GM12892 (cell line): ENCODE measurements around the gene PCDHGA1.

Experiments used
- DNase-seq: peaks from one replicate; pipeline ENCODE4 v3.0.0; 2011; ENCODE audit not compliant: insufficient read length
- FAIRE-seq: peaks from 2 replicates; lab custom pipeline; 2011; peaks lifted over from hg19 to GRCh38; lab: Jason Lieb, UNC
- POLR2A ChIP-seq: IDR thresholded peaks from 2 replicates; pipeline ENCODE4 v1.6.1; 2011; ENCODE audit warnings: low read depth, low read length, control low read depth
- POLR2AphosphoS5 ChIP-seq: IDR thresholded peaks from 2 replicates; pipeline ENCODE4 v1.6.1; 2011; ENCODE audit warnings: low read depth, low read length, control low read depth
- TAF1 ChIP-seq: IDR thresholded peaks from 2 replicates; pipeline ENCODE4 v1.6.1; 2011; ENCODE audit warnings: low read depth, mild to moderate bottlenecking, control low read depth, low read length, borderline replicate concordance

PCDHGA1 gene

GRCh38 chr5:141512390-141512910, 182.1 kb downstream of the PCDHGA1 start:
- FAIRE-seq (no peak), DNase-seq (peak; percentile 73)
- no peak for TF ChIP-seq POLR2A
- TF ChIP-seq TAF1, result no peak
- no peak for TF ChIP-seq POLR2AphosphoS5

- DNase-seq (no peak), FAIRE-seq (peak; percentile 98)
- TF ChIP-seq TAF1 (no peak), POLR2AphosphoS5 (0 out of 2 replicates have a peak, but pooled peaks have one; percentile 19), POLR2A (0 out of 2 replicates have a peak, but pooled peaks have one; percentile 5)
These were observed 182.8 kb downstream of the PCDHGA1 start for GRCh38 chr5:141512911-141513626.

GRCh38 chr5:141513627-141514329, 183.5 kb downstream of the PCDHGA1 start:
- peak; percentile 49 for DNase-seq
- TF ChIP-seq POLR2A, result peak; percentile 31; the same call in 1 of the 2 replicates
- 0 out of 2 replicates have a peak, but pooled peaks have one; percentile 16 for TF ChIP-seq TAF1
- TF ChIP-seq POLR2AphosphoS5, result no peak
- peak; percentile 90 for FAIRE-seq

- TF ChIP-seq TAF1, result no peak
- no peak; the same call in 1 of the 2 replicates for TF ChIP-seq POLR2A
- no peak for TF ChIP-seq POLR2AphosphoS5
- no peak for DNase-seq
- FAIRE-seq, result no peak
These were observed 184.2 kb downstream of the PCDHGA1 start for GRCh38 chr5:141514330-141515133.

GRCh38 chr5:141515141-141515540, 184.8 kb downstream of the PCDHGA1 start:
- DNase-seq (no peak), FAIRE-seq (no peak)
- TF ChIP-seq TAF1 (no peak), POLR2AphosphoS5 (no peak), POLR2A (no peak)

GRCh38 chr5:141515946-141516671, 185.8 kb downstream of the PCDHGA1 start:
- TF ChIP-seq POLR2AphosphoS5 (no peak), TAF1 (no peak), POLR2A (no peak)
- DNase-seq (no peak), FAIRE-seq (peak; percentile 30)

- TF ChIP-seq POLR2AphosphoS5 (no peak), TAF1 (no peak), POLR2A (no peak)
- no peak for DNase-seq
- no peak for FAIRE-seq
These were observed 186.3 kb downstream of the PCDHGA1 start for GRCh38 chr5:141516672-141517025.

GRCh38 chr5:141517312-141517711, 187.0 kb downstream of the PCDHGA1 start:
- no peak for DNase-seq
- FAIRE-seq, result no peak
- TF ChIP-seq TAF1, result no peak
- no peak for TF ChIP-seq POLR2A
- TF ChIP-seq POLR2AphosphoS5, result no peak

GRCh38 chr5:141517880-141518617, 187.7 kb downstream of the PCDHGA1 start:
- TF ChIP-seq POLR2AphosphoS5 (no peak), POLR2A (no peak), TAF1 (no peak)
- no peak for DNase-seq
- FAIRE-seq, result no peak

GRCh38 chr5:141518618-141519015, 188.3 kb downstream of the PCDHGA1 start:
- no peak for FAIRE-seq
- TF ChIP-seq POLR2A (no peak), POLR2AphosphoS5 (no peak), TAF1 (no peak)

More at GRCh38 chr5:141518618-141519015, 188.3 kb downstream of the PCDHGA1 start:
- DNase-seq, result no peak
